Loucy (cell line): Measurements from ENCODE around the gene DCAF11.

ENCODE experiments used
- H2AFZ ChIP-seq: fragments of 200-600 bp; sonication (generic); 2 replicates; pipeline ENCODE4 v1.6.0; 2016; ENCODE audit warnings: antibody characterized with exemption, mild to moderate bottlenecking, low read length, moderate library complexity
- H3F3A ChIP-seq: fragments of 200-600 bp; 2 replicates; pipeline ENCODE4 v1.6.0; 2016; ENCODE audit warnings: antibody characterized with exemption, low read depth, mild to moderate bottlenecking
- H3K27me3 ChIP-seq: fragments of 200-600 bp; sonication (generic); 2 replicates; pipeline ENCODE4 v1.6.1; 2014; ENCODE audit warnings: low read length, mild to moderate bottlenecking; ENCODE audit not compliant: insufficient read depth, poor library complexity, severe bottlenecking
- H3K36me3 ChIP-seq: fragments of 200-600 bp; sonication (generic); 2 replicates; pipeline ENCODE4 v1.6.1; 2016; ENCODE audit warnings: low read length; ENCODE audit not compliant: insufficient read depth
- H3K4me1 ChIP-seq: fragments of 200-600 bp; sonication (generic); 2 replicates; pipeline ENCODE4 v1.5.1; 2014; ENCODE audit warnings: low read length, mild to moderate bottlenecking; ENCODE audit not compliant: insufficient read depth, poor library complexity, severe bottlenecking
- H3K4me2 ChIP-seq: fragments of 200-600 bp; sonication (generic); 2 replicates; pipeline ENCODE4 v1.6.0; 2014; ENCODE audit warnings: antibody characterized with exemption, low read length, low read depth, mild to moderate bottlenecking; ENCODE audit not compliant: poor library complexity, severe bottlenecking
- H3K4me3 ChIP-seq: fragments of 200-600 bp; sonication (generic); 2 replicates; pipeline ENCODE4 v1.5.1; 2014; ENCODE audit warnings: low read length, mild to moderate bottlenecking, mixed read lengths; ENCODE audit not compliant: poor library complexity, severe bottlenecking
- H3K79me2 ChIP-seq: fragments of 200-600 bp; sonication (generic); 2 replicates; pipeline ENCODE4 v1.6.1; 2014; ENCODE audit warnings: low read length; ENCODE audit not compliant: insufficient read depth
- H3K9ac ChIP-seq: fragments of 200-600 bp; sonication (generic); 2 replicates; pipeline ENCODE4 v1.6.0; 2014; ENCODE audit warnings: mild to moderate bottlenecking, low read depth, low read length, moderate library complexity; ENCODE audit not compliant: poor library complexity, severe bottlenecking
- H3K9me2 ChIP-seq: fragments of 200-600 bp; sonication (generic); replicated peaks from 2 replicates; pipeline ENCODE4 v1.6.1; 2016; ENCODE audit warnings: low read depth, low read length, mixed read lengths
- H3K9me3 ChIP-seq: fragments of 200-600 bp; sonication (generic); 2 replicates; pipeline ENCODE4 v1.6.1; 2014; ENCODE audit warnings: mild to moderate bottlenecking, antibody characterized with exemption, low read length, low read depth; ENCODE audit not compliant: insufficient read depth
- H4K20me1 ChIP-seq: fragments of 200-600 bp; sonication (generic); 2 replicates; pipeline ENCODE4 v1.6.0; 2014; ENCODE audit warnings: antibody characterized with exemption, low read length, mild to moderate bottlenecking; ENCODE audit not compliant: insufficient read depth, poor library complexity, severe bottlenecking
- CTCF ChIP-seq: fragments of 200-600 bp; sonication (generic); conservative IDR thresholded peaks from 2 replicates; pipeline ENCODE4 v1.5.1; 2014; ENCODE audit warnings: mild to moderate bottlenecking, antibody characterized with exemption, low read length
- EZH2phosphoT487 ChIP-seq: fragments of 200-600 bp; IDR thresholded peaks from 2 replicates; pipeline ENCODE4 v1.6.1; 2018; ENCODE audit warnings: antibody characterized with exemption, mild to moderate bottlenecking, moderate library complexity, borderline replicate concordance

DCAF11 gene

GRCh38 chr14:24155100-24155499 lies 40.5 kb downstream of the DCAF11 start:
- no peak for TF ChIP-seq EZH2phosphoT487
- no peak for TF ChIP-seq CTCF
- H2AFZ ChIP-seq, result no peak overlapping the region
- no peaks in the 10 kb centered on the region for H3K9me3 ChIP-seq
- H3K9me2 ChIP-seq, result no peaks in the 10 kb centered on the region
- no peak overlapping the region for H3K4me2 ChIP-seq
- no peak overlapping the region for H3K4me3 ChIP-seq
- no peak overlapping the region for H3K9ac ChIP-seq
- no peaks in the 10 kb centered on the region for H3K27me3 ChIP-seq
- no peaks in the 10 kb centered on the region for H3F3A ChIP-seq
- peaks cover under 1% of the 10 kb centered on the region for H4K20me1 ChIP-seq
- peaks cover 12% of the 10 kb centered on the region; the same call in 1 of the 2 replicates for H3K79me2 ChIP-seq
- peaks cover 50% of the 10 kb centered on the region; the same call in 1 of the 2 replicates for H3K36me3 ChIP-seq
- no peaks in the 10 kb centered on the region for H3K4me1 ChIP-seq

GRCh38 chr14:24156840-24157239 lies 42.3 kb downstream of the DCAF11 start:
- TF ChIP-seq EZH2phosphoT487, result no peak
- TF ChIP-seq CTCF, result no peak
- Histone ChIP-seq H3K9me2 (no peaks in the 10 kb centered on the region), H3K36me3 (peaks cover 42% of the 10 kb centered on the region; the same call in 1 of the 2 replicates)

GRCh38 chr14:24157331-24157730 lies 42.8 kb downstream of the DCAF11 start:
- Histone ChIP-seq H3K9me2 (no peaks in the 10 kb centered on the region), H2AFZ (no peak overlapping the region), H3K36me3 (peaks cover 39% of the 10 kb centered on the region; the same call in 1 of the 2 replicates), H3F3A (no peaks in the 10 kb centered on the region; the same call in 1 of the 2 replicates), H3K4me3 (no peak overlapping the region), H3K4me2 (no peak overlapping the region), H3K9ac (no peak overlapping the region), H3K79me2 (peaks cover 7% of the 10 kb centered on the region; the same call in 1 of the 2 replicates), H3K27me3 (no peaks in the 10 kb centered on the region), H3K4me1 (peaks cover 13% of the 10 kb centered on the region), H3K9me3 (no peaks in the 10 kb centered on the region), H4K20me1 (no peaks in the 10 kb centered on the region)
- TF ChIP-seq CTCF (no peak), EZH2phosphoT487 (no peak)

More at GRCh38 chr14:24156840-24157239, 42.3 kb downstream of the DCAF11 start:
- H4K20me1 ChIP-seq, result no peaks in the 10 kb centered on the region
- H3K79me2 ChIP-seq, result peaks cover 2% of the 10 kb centered on the region; the same call in 1 of the 2 replicates
- H3K9me3 ChIP-seq, result no peaks in the 10 kb centered on the region
- no peak overlapping the region for H3K9ac ChIP-seq
- H3K27me3 ChIP-seq, result no peaks in the 10 kb centered on the region
- no peak overlapping the region for H2AFZ ChIP-seq
- peaks cover 8% of the 10 kb centered on the region for H3K4me1 ChIP-seq
- no peak overlapping the region for H3K4me3 ChIP-seq
- no peak overlapping the region for H3K4me2 ChIP-seq
- H3F3A ChIP-seq, result no peaks in the 10 kb centered on the region; the same call in 1 of the 2 replicates
